ENCODE data around the gene SNX15.
"Not testable (repeated sequence)": the region's sequence is repeated elsewhere in the genome, so short reads cannot be mapped to it uniquely, and the experiment has no call there.

Gene SNX15, protein sequence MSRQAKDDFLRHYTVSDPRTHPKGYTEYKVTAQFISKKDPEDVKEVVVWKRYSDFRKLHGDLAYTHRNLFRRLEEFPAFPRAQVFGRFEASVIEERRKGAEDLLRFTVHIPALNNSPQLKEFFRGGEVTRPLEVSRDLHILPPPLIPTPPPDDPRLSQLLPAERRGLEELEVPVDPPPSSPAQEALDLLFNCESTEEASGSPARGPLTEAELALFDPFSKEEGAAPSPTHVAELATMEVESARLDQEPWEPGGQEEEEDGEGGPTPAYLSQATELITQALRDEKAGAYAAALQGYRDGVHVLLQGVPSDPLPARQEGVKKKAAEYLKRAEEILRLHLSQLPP

DNA sequence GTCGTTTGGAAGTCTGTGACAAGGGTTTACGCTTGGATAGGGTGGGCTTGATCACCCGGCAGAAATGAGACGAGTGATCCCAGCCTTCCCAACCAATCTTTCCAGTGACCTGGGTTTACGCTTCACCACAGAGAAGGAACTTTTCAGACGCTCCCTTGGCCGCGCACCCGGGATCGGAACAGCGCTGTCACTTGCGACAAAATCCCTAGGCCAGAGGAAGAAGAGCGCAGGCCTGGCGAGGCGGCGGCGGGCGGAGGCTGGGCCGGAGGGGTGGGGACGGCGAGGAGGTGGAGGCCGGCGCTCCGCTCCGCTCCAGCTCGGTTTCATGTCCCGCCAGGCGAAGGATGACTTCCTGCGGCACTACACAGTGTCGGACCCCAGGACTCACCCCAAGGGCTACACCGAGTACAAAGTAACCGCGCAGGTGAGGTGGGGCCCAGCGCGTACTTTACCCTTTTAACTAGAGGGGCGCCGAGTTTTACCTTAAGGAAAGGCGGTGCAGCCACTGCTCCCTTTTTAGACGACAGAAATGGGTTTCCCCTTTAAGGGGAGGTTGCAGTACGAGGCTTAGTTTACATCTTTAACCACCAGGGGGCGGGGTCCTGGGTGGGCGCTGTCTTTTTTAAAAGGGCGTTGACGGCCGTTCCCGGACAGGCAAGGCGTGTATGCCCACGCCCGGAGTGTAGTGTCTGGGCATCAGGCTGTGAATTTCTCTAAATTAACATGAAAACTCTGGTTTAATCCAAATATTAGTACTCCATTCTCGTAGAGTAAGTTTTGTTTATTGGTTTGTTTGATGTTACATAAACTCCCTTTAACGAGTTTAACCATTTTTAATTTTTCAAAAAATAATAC lies at the start of gene SNX15:
Gene SNX15, plus strand, starts transcription at position 227 of the 855 bp plus-strand sequence. Its CDS starts 99 bp downstream, at position 326.
- DNase-seq: peak; percentile 86

DNA sequence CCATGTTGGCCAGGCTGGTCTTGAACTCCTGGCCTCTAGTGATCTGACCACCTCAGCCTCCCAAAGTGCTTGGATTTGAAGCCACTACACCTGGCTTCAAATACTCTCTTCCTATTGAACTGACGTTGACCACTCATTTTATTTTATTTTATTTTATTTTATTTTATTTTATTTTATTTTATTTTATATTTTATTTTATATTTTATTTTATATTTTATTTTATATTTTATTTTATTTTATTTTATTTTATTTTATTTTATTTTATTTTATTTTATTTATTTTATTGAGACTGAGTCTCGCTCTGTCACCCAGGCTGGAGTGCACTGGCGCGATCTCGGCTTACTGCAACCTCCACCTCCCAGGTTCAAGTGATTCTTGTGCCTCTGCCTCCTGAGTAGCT lies 43.9 kb upstream of the SNX15 start:
- DNase-seq: not testable (repeated sequence)

DNA sequence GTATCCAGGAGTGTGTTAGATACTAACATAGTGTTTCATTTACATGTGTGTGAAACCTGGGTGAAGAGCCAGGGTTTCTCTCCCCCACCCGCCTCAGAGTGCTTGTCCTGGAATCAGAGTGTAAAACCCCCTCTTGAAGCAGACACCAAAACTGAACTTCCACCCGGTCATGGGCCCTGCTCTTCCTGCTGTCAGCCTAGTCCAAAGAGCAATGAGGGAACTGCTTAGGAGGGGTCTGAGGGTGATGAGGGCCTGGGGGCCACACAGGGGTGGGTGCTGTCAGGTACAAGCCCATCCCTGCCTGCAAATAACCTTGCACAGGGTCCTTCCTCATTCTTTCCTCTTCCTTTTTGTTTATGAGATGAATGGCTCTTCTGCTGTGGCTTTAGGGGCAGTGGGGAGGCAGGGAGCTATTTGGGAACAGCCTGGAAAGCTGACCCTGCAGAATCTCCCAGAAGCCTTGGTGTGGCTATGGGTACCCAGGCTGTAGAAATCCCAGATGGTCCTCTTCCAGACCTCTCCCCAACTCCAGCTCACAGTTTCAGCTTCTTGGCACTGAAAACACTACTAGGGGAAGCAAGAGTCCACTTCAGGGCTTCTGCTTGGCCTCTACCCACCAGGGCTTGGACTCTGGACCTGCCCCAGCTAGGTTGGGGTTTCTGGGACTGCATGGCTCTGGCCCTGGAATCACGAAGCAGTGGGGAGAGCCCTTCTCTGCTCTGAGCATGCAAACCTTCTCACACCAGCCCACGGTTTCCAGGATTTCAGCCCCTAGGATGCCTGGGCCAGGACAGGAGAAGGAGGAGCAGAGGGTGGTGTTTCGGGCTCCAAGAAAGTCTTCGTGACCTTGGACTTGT lies 39.0 kb upstream of the SNX15 start:
- no peak for DNase-seq

DNA sequence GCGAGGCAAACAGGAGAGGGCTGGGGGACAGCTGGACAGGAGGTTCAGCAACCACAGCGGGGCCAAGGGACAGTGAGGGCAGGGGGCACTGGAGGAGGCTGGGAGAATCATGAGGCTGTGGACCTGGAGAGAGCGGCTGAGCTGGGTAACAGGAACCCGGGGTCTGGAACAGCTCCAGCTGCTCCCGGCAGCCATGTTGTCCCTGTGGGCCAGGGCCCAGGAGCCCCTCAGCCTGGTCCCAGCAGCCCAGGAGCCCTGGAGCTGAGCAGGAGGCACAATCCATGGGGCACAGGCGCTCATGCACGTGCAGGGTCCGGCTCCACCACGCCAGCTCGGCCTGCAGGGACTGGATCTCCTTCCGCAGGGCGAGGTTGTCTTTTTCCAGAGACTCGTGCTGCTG lies 37.8 kb upstream of the SNX15 start:
- no peak for DNase-seq

DNA sequence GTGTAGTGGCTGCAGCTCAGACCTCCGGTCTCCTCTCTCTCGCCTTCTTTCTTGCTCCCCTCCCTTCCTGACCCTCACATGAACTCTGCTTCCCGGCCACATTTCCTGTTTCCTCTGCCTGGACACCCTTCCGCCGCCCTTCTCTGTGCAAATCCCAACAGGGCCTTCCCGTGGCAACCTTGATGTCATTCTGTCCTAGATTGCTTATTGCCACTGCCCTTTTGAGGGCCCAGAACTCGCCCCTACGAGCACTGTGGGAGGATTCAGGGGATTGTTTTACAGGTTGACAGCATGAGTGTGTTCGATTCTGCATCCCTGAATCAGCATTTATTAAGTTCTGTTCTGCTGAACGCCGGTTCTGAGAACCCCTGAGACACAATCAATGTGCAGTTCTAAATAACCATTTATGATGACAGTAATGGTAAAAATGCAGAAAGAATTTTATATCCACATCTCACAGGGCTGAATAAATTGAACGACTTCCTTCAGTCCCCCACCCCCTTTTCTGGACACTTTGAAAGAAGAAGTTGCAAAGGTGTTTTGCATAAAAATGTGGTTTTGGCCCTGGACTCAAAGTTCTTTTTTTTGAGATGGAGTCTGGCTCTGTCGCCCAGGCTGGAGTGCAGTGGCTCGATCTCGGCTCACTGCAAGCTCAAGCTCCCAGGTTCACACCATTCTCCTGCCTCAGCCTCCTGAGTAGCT lies 36.9 kb upstream of the SNX15 start:
- DNase-seq: no peak

DNA sequence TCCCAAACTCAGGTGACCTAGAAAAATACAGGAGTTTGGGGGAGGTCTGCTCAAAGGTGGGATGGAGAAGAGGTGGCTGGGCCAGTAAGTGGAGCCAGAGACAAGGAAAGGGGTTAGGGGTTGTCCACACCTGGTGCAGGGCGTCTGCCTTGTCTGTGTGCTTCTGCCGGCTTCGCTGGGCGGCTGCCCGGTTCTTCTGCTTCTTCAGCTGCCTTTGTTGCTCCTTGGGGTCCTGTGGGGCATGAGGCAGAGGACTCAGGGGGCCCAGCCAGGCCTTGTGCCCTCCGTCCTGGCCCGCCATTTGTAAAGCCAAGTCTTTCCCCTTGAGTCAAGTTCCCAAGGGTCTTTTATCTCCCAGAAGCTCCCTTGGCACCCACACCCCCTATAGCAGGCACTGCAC lies 32.9 kb upstream of the SNX15 start:
- DNase-seq: no peak

DNA sequence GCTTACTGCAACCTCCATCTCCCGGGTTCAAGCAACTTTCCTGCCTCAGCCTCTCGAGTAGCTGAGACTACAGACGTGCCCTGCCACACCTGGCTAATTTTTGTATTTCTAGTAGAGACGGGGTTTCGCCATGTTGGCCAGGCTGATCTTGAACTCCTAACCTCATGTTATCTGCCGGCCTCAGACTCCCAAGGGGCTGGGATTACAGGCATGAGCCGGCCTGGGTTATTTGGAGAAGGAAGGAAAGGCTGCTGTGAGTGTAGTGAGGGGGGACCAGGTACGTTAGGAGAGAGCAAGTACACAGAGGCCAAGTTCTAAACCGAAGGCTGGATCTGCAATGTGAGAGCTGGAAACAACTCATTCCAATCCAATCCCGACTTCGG lies 30.9 kb upstream of the SNX15 start:
- no peak for DNase-seq

DNA sequence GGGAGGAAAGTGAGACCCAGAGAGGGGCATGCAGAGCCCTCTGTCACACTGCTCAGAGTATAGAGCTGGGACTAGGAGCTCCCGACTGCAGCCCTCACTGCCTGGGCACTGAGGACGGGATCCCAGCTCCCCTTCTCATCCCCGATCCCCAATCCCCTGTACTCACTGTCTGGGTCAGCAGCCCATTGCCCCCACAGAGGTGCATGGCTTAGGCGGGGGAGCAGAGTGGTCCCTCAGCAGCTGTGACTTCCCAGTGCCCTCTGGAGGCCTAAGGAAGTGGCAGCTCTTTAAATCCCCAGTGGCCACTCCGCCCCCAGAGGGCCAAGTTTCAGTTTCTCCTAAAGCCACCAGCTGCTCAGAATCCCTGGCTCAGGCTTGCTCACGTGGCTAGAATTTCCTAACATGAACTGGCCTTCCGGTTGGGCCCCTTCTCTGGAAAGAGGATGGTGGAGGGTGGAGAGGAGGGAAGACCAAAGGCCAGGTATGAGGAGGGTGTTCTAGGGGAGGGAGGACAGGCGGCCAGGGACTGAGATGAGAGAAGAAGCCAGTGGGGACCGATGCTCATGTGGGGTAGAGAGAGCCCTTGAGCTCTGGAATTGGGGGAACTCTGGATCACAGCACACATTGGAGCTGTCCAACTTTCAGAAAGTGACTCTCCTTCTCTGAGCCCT lies 30.4 kb upstream of the SNX15 start, which contains the start of gene BATF2:
Gene BATF2, minus strand, starts transcription at position 262 of the 671 bp plus-strand sequence. Its CDS starts 57 bp downstream, at position 205.
- peak; percentile 46 for DNase-seq

DNA sequence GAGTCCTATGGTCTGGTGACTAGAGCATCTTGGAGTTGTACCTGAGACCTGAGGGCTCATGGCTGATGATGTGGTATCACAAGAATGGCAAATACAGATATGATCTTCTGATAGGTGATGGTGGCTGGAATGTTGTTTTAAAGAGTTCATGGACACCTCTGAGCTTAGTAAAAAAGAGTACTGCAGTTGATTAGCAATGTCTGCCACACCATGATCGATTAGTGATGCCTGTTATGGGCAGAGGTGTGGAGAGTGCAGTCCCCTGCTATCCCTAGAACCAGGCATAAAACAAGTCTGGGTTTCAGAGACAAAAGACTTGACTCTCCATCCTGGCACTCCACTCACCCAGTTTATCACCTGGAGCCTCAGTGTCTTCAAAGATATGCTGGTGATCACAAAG lies 29.1 kb upstream of the SNX15 start:
- no peak for DNase-seq

DNA sequence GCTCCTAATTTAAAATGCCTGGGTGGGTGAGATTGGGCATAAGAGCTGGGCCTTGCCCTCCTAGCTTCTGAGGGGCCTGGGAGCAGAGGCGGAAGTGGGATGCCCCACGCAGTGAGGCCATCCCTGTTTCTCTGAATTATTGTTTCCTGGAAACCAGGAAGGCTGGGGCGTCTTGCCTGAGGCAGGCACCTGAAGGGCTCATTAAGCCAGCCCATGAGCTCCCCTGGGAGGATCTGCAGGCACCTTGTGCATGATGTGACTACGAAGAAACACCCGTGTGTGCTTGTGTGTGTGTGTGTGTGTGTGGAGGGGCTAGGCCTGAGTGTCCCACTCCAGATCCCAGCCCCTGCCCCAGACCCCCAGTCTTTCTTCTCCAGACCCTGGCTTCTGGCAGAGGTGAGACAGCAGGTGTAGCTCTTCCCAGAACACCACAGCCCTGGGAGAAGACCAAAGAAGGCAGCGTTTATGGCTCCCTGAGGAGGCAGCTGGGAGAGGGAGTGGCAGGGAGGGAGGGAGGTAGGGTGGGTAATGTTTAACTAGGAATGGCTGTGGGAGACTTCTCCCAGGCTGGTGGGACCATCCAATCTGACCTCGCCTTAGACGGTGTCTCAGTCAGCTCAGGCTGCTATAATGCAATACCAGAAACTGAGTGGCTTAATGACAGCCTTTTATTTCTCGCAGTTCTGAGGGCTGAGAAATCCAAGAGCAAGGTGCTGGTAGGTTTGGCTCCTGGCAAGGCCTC lies 28.4 kb upstream of the SNX15 start:
- DNase-seq: peak; percentile 24

DNA sequence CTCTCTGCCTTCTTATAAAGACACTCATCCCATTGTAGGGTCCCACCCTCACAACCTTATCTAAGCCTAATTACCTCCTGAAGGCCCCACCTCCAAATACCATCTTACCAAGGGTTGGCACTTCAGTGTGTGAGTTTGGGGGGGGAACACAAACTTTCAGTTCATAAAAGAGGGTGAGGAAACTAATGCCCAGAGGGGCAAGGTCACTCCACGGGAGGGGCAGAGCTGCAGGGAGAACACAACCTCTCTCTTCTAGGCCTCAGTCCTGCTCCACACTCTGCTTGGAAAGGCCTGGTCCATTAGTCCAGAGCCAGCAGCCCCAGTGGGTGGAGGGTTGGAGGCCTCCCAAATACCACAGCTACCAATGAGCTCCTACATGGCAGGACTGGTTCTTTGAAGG lies 27.8 kb upstream of the SNX15 start:
- no peak for DNase-seq

DNA sequence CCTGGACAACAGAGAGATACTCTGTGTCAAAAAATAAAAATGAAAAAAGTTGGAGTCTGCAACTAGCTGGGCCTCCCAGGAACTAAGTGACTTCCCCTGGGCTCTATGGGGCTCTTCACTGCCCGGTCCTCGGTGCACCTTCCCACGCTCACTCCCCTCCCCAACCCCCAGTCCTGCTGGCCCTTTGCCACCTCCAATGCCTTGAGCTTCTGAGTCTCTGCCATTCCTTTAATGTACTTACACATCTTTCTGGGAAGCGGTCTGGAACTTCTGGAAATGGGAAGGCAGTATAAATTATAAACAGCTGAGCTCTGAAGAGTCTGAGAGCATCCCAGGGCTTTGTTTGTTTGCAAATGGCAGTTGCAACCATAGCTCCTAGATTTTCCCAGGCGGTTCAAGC lies 24.5 kb upstream of the SNX15 start:
- DNase-seq: no peak

DNA sequence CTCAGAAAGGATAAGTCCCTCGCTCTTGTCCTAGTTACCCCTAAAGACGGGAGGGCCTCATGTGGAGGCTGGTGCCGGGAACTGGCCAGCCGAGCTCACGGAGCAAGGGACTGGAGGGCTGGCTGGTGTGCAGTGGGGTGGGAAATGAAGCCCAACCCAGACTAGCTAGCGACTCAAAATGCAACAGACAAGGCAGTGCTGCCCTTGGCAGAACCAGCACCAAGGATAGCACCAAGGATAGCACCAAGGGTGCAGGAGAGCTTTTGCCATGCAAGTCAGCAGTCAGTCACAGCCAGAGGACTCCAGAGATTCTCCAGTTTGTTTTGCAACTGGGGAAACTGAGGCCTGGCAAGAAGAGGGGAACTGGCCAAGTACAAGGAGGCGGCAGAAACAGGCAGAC lies 24.0 kb upstream of the SNX15 start:
- no peak for DNase-seq

DNA sequence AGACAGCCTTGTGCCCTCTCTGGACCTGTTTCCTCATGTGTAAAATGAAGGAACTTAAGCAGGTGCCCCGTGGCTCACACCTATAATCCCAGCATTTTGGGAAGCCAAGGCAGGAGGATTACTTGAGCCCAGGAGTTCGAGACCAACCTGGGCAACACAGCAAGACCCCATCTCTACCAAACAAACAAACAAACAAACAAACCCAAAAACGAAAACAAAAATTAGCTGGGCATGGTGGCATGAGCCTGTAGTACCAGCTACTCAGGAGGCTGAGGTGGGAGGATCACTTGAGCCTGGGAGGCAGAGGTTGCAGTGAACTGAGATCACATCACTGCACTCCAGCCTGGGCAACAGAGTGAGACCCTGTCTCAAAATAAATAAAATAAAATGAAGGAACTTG lies 23.3 kb upstream of the SNX15 start:
- not testable (repeated sequence) for DNase-seq

DNA sequence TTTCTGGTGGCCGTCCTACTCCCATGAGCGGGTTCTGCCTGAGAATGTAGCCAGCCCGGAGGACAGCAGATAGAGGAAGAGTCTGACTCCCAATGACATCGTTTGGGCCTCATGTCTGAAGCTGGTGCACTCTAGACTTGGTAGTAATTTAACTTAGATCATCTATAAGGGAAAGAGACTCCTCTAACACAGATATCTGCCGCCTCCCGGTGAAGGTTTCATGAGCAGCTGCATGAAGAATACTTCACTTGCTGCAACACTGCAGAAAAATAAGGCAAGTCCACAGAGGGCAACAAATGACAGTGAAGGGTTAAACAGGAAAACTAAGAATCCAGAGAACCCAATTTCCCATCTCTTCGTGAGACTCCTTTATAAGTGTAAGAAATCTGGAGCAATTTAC lies 19.2 kb upstream of the SNX15 start:
- DNase-seq: no peak

DNA sequence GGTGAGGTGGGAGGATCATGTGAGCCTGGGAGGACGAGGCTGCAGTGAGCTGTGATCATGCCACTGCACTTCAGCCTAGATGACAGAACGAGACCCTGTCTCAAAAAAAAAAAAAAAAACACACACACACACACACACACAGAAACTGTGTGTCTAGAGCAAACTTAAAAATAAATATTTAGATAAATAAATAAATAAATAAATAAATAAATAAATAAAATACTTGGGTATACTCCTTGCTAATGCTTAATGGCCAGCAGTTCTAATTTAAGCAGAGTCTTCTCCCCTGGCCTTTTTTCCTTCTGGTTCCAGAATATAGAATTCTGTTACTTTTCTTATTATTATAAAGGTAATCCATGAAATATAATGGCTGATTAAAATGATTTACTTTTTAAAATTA lies 18.4 kb upstream of the SNX15 start:
- no peak for DNase-seq

DNA sequence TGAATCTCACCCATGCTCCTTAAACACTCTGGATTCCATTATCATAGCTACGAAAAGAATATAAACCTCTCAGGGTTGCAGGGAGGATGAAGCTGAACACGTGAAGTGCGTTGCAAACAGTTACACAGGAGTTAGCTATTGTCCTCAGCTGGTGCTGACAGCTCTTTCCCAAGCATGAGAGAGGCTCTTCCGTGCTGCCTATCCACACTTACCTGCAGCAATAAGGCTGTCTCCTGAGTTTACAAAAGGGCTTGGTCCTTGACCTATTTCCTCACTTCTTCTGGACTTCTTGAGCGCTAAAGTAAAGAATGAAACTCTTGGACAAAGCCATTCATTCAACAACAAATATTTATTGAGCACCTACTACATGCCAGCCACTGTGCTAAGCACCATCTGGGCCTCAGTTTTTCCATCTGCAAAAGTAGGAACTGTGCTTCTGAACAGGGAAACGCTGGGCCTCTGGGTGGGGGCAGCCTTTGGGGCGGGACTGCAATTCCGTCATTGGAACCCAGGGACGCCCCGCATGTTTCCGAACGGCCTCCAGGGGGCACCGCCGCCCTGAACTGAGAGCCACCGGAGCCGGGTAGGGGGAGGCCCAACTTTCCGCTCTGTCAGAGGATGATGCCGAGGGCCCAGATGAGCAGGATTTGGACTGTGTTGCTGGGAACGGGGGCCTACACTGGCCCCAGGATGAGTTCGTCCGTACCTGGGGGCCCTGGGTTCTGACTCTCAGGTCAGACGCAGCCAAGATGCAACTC lies 13.9 kb upstream of the SNX15 start:
- peak; percentile 31 for DNase-seq

DNA sequence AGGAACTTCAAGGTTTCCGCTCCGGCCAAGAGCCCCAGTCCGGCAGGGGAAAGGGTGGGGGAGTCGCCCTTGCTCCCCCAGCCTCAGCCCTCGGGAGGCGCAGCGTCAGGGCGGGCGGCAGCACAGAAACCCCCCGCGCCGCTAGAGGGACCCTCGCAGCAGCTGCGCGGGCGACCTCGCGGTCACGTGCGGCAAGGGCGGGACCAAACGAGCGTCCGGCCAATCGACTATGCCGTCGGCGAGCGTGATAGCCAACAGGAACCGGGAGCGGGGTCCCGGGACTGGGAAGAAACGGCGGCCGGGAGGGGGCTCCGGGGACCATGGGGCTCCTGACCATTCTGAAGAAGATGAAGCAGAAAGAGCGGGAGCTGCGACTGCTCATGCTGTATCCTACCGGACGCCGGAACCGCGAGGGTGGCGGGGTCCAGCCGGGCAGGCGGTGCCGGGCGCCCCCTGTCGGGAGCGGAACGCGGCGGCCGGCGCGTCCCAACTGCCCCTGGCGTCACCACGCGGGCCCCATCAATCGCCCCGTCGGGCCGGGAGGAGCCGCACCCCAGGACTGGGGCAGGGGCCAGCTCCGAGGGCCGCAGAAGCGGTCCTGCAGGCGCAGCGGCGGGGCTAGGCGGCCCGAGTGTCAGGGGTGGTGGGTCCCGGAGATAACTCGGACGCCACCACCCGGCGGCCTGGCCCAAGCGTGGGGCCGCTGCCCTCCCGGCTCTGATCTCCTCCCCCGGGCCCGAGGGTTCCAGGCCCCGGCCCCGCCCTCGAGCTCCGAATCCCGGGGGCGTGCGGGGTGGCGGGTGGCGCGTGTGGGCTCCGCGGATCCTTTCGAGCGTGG lies 13.1 kb upstream of the SNX15 start, which contains the start of gene ARL2:
Gene ARL2, plus strand, starts transcription at position 273 of the 838 bp plus-strand sequence. Its CDS starts 48 bp downstream, at position 321.
- DNase-seq: peak; percentile 43

DNA sequence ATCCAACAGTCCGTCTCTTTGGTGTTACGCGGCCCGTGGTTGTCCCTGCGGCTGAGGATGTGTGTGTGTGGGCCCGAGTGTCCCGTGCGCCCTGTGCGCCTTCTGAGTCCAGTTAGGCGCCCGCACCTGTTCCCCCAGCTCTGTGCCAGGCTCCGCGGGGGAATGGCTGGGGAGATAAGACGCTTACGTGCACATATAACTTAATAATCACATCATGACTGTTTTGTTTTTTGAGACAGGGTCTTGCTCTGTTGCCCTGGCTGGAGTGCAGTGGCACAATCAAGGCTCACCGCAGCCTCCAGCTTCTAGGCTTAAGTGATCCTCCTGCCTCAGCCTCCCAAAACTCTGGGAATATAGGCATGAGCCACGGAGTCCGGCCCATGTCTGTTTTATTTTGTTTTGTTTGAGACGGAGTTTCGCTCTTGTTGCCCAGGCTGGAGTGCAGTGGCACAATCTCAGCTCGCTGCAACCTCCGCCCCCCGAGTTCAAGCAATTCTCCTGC lies 12.5 kb upstream of the SNX15 start:
- DNase-seq: no peak

Measured in NCI-H1436 treated with DMSO at 0.1 percent for 48 hours (cell line).